GM19239 (cell line): Measurements from ENCODE around the gene TBC1D16.
"Not testable (repeated sequence)": the region's sequence is repeated elsewhere in the genome, so short reads cannot be mapped to it uniquely, and the experiment has no call there.

Experiments used
- DNase-seq: peaks from one replicate; pipeline ENCODE4 v3.0.0; 2011; ENCODE audit warnings: low spot score; ENCODE audit not compliant: insufficient read length
- FAIRE-seq: peaks from 2 replicates; lab custom pipeline; 2011; peaks lifted over from hg19 to GRCh38; lab: Jason Lieb, UNC

Gene TBC1D16

DNA sequence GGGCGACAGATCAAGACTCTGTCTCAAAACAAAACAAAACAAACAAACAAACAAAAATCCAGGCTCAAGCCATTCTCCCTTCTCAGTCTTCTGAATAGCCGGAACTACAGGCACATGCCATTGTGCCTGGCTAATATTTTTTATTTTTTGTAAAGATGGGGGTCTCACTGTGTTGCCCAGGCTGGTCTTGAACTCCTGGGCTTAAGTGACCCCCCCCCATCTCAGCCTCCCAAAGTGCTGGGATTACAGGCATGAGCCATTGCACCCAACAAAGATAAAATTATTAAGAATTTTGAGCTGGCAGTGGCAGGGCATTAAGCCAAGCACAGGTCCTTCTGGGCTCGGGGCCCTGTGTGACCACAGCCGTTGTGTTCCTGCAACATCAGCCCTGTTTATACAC is 126.6 kb downstream of the TBC1D16 start:
- no peak for FAIRE-seq

DNA sequence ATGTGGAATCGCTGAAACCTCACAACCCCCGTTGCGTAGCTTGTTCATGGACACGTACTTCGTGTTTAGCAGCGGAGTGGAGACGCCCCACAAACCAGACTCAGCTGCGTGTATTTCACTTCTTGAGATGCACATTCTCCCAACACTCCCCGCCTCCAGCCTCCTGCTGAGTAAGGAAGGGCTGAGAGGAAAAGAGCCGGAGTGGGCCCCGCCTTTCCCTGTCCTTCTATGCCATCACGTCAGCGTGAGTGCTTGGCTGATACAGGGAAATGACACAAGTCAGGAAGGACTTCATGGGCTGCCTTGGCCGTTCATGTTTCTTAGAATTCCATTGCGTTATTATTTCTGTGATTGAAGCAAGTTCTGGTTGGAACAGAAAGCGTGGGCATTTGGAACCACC is 127.8 kb downstream of the TBC1D16 start:
- no peak for FAIRE-seq

More for the DNA sequence above, 126.6 kb downstream of the TBC1D16 start:
- no peak for DNase-seq

DNA sequence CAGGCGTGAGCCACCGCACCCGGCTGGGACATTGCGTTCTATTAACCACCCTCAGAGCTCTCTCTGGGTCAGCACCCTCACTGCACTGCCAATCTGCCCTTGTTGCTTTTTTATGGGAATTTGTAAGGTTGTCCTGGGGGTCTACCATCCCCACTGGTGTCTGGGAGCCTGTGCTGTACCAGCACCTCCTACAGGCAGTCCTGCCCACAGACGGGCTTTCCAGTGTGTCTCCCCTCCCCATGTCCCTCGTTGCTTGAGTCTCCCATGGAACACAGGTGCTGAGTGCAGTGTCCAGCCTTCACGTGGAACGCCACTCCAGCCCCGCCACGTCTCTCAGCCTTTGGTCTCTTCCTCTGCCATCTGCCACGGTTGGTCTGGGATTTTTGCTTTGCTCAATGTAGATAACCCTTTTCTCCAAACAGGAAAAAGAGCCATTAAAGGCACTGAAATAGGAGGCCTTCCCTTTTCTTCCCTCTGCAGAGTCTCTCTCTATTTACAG is 128.4 kb downstream of the TBC1D16 start:
- DNase-seq (no peak), FAIRE-seq (no peak)

More for the DNA sequence above, 127.8 kb downstream of the TBC1D16 start:
- DNase-seq: no peak

DNA sequence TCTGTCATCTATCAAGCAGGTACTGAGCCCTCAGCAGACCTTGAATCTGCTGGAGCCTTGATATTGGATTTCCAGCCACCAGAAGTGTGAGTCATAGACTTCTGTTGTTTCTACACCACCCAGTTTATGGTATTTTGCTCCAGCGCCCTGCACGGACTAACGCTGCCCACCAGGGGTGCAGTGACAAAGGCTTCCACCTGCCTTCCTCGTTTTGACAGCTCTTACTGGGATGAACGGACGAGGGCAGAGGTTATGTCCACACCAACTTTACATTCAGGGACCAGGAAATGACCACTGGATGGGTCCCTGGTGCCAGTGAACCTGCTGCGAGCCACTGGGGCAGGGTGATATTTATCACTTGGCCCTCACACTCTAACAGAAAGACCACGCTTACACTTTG is 129.8 kb downstream of the TBC1D16 start:
- FAIRE-seq (no peak), DNase-seq (no peak)

DNA sequence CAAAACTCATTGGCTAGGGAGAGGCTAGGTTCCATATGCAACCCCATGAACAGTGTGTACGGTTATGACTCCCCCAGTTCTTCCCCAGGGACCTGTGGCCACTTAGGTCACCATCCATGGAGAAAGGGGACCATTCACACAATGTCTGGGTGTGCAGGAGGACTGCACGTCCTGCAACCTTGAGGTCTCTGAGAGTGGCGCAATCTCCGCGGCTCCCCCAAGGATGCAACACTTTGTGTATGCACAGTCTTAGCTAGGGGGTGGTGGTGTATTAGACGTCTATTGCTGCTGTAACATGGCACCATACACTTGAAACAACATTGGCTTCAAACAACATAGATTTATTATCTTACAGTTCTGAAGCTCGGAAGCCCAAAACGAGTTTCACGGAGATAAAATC is 130.8 kb downstream of the TBC1D16 start:
- DNase-seq (no peak), FAIRE-seq (no peak)

DNA sequence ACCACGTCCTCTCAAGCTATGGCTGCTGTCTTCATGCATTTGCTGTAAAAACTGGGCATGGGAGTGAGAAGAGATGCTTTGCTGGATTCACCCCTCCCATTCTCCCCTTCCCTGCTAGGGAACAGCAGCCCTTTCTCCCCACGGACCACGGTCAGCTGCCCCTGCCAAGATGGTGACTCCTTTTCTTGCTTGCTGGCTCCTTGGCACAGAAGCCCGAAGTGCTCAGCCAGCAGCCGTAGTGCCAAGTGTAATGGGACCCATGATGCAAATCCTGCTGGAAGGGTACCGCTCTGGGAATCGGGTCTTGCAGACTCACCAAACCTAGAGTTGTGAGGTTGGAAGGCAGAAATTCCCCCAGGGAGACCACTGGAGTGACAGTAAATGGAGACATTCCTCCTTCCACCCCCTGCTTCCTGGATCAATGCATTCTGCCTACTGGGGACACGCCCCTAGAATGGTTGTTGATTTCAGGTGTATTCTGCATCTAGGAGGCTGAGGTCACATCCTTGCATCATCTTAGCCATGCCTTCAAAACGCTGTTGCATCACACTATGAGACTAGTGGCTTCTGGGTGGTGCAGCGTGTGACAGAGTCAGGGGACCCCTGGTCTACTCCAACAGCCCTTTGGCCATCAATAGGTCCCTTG is 133.4 kb downstream of the TBC1D16 start:
- FAIRE-seq (no peak), DNase-seq (no peak)

DNA sequence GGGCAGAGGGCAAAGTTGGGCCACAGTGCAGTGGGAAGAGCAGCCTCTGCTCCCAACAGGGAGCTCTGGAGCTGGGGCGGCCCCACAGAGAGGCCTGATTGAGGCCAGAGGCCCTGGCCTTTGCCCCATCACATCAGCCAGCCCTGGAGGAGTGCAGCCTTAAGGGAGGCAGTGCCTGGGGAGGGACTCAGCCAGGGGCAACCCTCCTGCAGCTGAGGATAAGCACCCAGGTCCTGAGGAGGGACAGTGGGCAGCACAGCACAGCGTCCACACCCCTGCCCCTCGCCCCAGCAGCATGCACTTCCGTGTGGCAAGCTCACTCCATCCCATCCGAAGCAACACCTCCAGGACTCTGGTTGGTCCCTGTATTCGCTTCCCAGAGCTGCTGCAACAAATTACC is 134.5 kb downstream of the TBC1D16 start:
- DNase-seq (no peak), FAIRE-seq (no peak)

DNA sequence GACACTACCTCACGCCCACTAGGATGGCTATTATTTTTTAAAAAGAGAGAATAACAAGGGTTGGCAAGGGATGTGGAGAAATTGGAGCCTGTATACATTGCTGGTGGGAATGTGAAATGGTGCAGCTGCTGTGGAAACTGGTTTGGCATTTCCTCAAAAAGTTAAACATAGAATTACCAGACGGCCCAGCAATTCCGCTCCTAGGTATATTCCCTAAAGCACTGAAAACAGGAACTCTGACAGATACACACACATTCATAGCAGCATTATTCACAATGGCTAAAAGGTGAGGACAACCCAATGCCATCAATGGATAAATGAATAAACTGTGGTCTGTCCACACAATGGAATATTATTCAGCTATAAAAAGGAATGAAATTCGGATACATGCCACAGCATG is 136.1 kb downstream of the TBC1D16 start:
- no peak for FAIRE-seq
- DNase-seq: no peak

GRCh38 chr17:79897243-79898063 is 138.2 kb downstream of the TBC1D16 start:
- FAIRE-seq (no peak), DNase-seq (no peak)

DNA sequence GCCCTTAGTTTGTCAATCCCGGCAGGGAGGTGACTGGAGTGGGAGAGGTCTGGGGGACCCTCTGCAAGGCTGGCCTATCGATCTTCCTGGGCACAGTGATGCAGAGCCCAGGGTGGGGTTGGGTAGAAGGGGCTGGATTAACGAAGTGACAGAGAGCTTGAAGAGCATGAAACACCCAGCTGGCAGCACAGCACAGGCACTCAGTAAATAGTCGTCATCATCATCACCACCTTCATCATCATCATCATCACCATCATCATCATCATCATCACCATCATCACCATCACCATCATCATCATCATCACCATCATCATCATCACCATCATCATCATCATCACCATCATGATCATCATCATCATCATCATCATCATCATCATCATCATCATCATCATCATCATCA is 142.2 kb downstream of the TBC1D16 start:
- not testable (repeated sequence) for FAIRE-seq, DNase-seq

DNA sequence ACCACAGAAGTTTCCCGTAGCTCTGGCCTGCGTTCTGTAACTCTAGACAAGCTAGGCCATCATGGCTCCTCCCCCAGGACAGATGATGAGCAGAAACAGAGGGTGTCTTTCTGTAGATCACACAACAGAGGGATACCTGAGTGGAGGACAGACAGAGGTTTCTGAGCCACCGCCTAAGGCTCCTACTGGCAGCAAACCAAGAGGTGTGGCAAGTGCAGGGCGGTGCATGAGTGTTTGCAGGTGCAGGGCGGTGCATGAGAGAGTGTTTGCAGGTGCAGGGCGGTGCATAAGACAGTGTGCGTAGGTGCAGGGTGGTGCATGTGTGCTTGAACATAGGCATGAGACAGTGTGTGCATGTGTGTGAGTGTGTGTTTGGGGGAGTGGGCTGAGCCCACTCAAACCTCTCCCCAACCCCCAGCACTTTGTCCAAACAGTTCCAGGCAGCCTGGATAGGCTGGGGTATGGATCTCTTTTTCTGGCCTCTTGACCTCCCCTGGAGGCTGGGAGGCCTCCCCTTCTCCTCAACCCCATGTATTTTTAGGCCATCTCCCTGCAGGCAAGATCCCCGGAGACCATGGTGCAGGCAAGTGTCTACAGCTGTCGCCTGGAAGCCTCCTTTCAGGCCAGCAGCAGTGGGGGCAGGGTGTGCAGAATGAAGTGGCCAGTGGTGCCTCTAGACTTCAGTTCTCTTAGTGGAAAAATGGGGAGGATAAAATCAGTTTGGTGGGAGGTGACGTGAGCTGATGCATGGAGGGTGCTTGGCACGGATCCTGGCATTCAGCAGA is 143.0 kb downstream of the TBC1D16 start:
- DNase-seq (no peak), FAIRE-seq (no peak)

DNA sequence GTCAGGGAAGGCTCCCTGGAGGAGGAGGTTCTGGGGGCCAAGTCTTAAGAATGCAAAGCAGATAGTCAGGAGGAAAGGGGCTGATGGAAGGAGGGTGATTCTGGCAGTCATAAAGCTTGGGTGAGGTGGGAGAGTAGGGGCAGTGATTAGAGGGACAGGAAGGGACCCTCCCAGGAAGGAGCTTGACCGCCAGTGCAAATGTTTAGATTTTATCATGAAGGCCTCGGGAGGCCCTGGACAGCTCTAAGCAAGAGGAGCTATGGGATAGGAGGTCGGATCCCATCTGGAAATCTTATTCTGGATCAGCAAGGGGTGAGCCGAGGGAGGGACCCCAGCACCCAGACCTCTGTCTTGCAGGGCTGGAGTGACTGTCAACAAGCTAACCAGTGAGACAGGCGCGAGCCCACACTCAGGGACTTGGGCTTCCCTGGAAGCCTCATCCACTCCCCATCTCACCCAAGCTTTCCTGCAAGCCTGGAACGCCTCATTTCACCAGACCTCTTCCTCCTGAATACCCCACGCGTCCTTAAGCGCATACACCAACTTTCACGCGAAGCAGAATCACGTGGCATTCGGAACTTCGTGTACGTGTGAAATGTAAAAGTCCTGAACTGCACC is 144.4 kb downstream of the TBC1D16 start:
- DNase-seq (no peak), FAIRE-seq (no peak)

DNA sequence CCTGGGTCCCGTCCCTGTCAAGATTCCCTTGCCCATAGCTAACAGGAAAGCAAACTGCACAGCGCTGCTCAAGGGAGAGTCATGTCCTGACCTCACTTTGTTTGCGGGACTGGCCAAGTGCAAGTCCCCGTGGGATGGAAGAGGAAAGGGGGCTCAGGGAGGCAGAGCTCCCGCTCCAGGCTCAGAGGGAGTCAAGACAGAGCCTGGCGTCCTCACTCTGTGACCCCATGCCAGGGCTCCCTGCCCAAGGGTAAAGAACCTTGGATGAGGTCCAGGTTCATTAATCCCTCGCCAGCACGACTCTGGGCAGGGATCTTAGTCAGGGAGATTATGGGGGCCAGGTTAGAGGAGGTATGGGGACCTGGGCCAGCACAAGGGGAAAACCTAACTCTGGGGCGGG is 145.0 kb downstream of the TBC1D16 start:
- no peak for DNase-seq
- FAIRE-seq: no peak

DNA sequence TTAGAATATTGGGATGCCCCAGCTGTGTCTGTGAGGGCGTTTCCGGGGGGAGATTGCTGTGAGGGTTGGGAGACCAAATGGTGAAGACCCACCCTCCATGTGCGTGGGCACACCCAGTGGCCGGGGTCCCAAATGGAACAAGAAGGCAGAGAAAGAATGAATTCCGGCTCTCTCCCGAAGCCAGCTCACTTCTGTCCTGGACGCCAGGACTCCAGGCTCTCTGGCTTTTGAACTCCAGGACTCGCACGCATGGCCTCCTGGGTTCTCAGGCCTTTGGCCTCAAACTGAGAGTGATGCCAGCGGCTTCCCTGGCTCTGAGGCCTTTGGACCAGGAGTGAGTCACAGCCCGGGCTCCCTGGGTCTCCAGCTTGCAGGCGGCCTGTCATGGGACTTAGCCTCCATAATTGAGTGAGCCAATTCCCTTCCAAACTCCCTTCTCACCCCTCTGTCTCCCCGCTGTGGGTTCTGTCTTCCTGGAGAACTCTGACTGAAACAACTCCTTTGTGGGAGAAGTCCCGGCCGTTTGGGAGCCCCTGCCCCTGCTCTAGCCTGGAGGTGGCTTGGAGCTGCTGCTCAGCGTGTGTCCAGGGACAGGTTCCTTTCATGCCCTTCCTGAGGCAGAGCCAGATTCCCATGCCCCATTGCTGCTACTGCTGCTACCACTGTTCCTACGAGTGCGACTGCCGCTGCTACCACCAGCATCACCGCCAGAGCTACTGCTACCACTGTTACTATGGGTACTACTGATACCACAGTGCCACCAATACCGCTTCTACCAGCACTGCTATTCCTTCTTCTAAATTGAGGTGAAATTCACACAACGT is 146.6 kb downstream of the TBC1D16 start:
- FAIRE-seq (no peak), DNase-seq (no peak)

DNA sequence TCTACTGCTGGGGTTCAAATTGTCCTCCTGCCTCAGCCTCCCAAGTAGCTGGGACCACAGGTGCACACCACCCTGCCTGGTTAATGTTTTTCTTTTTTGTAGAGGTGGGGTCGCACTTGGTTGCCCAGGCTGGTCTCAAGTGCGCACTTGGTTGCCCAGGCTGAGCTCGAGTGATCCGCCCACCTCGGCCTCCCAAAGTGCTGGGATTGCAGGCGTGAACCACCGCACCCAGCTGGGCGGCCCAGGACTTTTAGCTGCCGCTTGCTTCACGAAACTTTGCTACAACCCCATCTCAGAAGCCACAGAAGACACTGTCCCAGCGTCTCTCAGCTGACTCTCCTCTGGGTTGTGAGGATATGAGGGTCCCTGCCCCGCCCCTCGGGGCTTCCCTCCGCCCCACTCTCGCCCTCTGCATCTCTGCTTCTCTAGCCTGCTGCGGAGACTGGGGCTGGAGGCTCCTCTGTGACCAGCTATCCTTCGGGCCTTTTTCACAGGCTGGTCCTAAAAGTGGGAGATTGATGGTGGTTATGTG is 147.6 kb downstream of the TBC1D16 start:
- DNase-seq: no peak
- no peak for FAIRE-seq

- DNase-seq (no peak), FAIRE-seq (no peak)
Observed at GRCh38 chr17:79887451-79887991, 148.2 kb downstream of the TBC1D16 start.

GRCh38 chr17:79883202-79883601 is 152.5 kb downstream of the TBC1D16 start:
- no peak for FAIRE-seq
- DNase-seq: no peak
